Mucosa of descending colon (tissue), 3 donors: ENCODE results near the gene MAN2B2. TPM values are rescaled to one million over a fixed set of nuclear protein-coding genes. Genes with fewer than 3 reads are reported as not detected.

ENCODE experiments used
- ATAC-seq: fragments of 200-7000 bp; cut with Tn5 transposase; one replicate; pipeline ENCODE4 v1.9.1; 2020; ENCODE audit warnings: mild to moderate bottlenecking, moderate library complexity
- DNase-seq, 3 donors: peaks; one replicate each; pipeline ENCODE4 v3.0.0-alpha.2; 2020
- H3K36me3 ChIP-seq: fragments of 200-600 bp; one replicate; pipeline ENCODE4 v1.8.0; 2021; ENCODE audit warnings: low read depth, mild to moderate bottlenecking
- H3K4me1 ChIP-seq: fragments of 200-600 bp; one replicate; pipeline ENCODE4 v1.8.0; 2021; ENCODE audit warnings: low read depth, mild to moderate bottlenecking
- H3K4me3 ChIP-seq: fragments of 200-600 bp; one replicate; pipeline ENCODE4 v1.8.0; 2021; ENCODE audit warnings: mild to moderate bottlenecking
- H3K9me3 ChIP-seq: fragments of 200-600 bp; one replicate; pipeline ENCODE4 v1.8.0; 2021; ENCODE audit warnings: mild to moderate bottlenecking
- CTCF ChIP-seq: fragments of 200-600 bp; IDR thresholded peaks from one replicate; pipeline ENCODE4 v1.8.0; 2022; ENCODE audit warnings: antibody characterized with exemption, mild to moderate bottlenecking
- intact Hi-C, 2 donors: fragments of 100-400 bp; cut with DNase I in 1 of 2; cut with micrococcal nuclease in 1 of 2; formaldehyde crosslinking; loops; one replicate each; pipeline versions ENCODE4 v1.11.0 to v1.11.1; 2022; cut with DNase I, micrococcal nuclease
- total RNA-seq, 3 donors: library from RNA; stranded (reverse); fragmentation: NEBNext Ultra II Directional in 2 of 3; extraction: Animal tissue kit (Norgen Biotek cat#: 25700) in 2 of 3; gene quantifications; one replicate each; pipeline versions ENCODE4 v1.2.1 to v1.2.4, GENCODE V29; 2021 to 2023
- donor health status: DM: no; HTN: no; CAD: no; lungs with moderate emphysema.
- donor health status: DM: no; HTN: no; CAD: no.
- donor health status: DM: no; HTN: yes; CAD: no.

MAN2B2 gene
- total RNA-seq, 3 donors from 2014 or later: 24.1 to 28.2 (median 27.2) TPM

GRCh38 chr4:6538111-6538510 is 36.9 kb upstream of the MAN2B2 start:
- Histone ChIP-seq H3K4me3 (no peak overlapping the region), H3K9me3 (peaks cover 9% of the 10 kb centered on the region), H3K4me1 (no peaks in the 10 kb centered on the region), H3K36me3 (no peaks in the 10 kb centered on the region)
- peak in 1 of 3 donors; percentile 33 for DNase-seq
- no peak for TF ChIP-seq CTCF
- intact Hi-C loops: no loop called here
- no peak for ATAC-seq

- H3K9me3 ChIP-seq: peaks cover 9% of the 10 kb centered on the region
- H3K4me3 ChIP-seq: no peak overlapping the region
- no peak for TF ChIP-seq CTCF
- H3K4me1 ChIP-seq: no peaks in the 10 kb centered on the region
- DNase-seq (peak in 1 of 3 donors; percentile 40), ATAC-seq (no peak)
- intact Hi-C loops: no loop called here
- H3K36me3 ChIP-seq: no peaks in the 10 kb centered on the region
These were observed 36.4 kb upstream of the MAN2B2 start for GRCh38 chr4:6538575-6538974.

- TF ChIP-seq CTCF: no peak
- H3K9me3 ChIP-seq: peaks cover 9% of the 10 kb centered on the region
- peak in 1 of 3 donors; percentile 7 for DNase-seq
- no peaks in the 10 kb centered on the region for H3K36me3 ChIP-seq
- no peaks in the 10 kb centered on the region for H3K4me1 ChIP-seq
- peak; percentile 15 for ATAC-seq
- no peak overlapping the region for H3K4me3 ChIP-seq
- intact Hi-C loops: no loop called here
These were observed 35.8 kb upstream of the MAN2B2 start for GRCh38 chr4:6539009-6539764.

- Histone ChIP-seq H3K36me3 (no peaks in the 10 kb centered on the region), H3K4me3 (no peak overlapping the region), H3K9me3 (peaks cover 9% of the 10 kb centered on the region), H3K4me1 (no peaks in the 10 kb centered on the region)
- intact Hi-C loops: no loop called here
- no peak for TF ChIP-seq CTCF
- ATAC-seq (no peak), DNase-seq (no peak)
These were observed 34.1 kb upstream of the MAN2B2 start for GRCh38 chr4:6540879-6541278.

GRCh38 chr4:6541789-6542188 is 33.2 kb upstream of the MAN2B2 start:
- DNase-seq: no peak
- no peak for ATAC-seq
- Histone ChIP-seq H3K36me3 (no peaks in the 10 kb centered on the region), H3K4me1 (no peaks in the 10 kb centered on the region), H3K4me3 (no peak overlapping the region), H3K9me3 (peaks cover 9% of the 10 kb centered on the region)
- no peak for TF ChIP-seq CTCF
- intact Hi-C loops: no loop called here

GRCh38 chr4:6542951-6543350 is 32.0 kb upstream of the MAN2B2 start:
- DNase-seq (peak in 1 of 3 donors; percentile 25), ATAC-seq (no peak)
- Histone ChIP-seq H3K4me1 (no peaks in the 10 kb centered on the region), H3K4me3 (no peak overlapping the region), H3K36me3 (no peaks in the 10 kb centered on the region), H3K9me3 (peaks cover 9% of the 10 kb centered on the region)
- TF ChIP-seq CTCF: no peak
- intact Hi-C loops: no loop called here
